Measurements from ENCODE around the gene SLC48A1. TPM values are rescaled to one million over a fixed set of nuclear protein-coding genes. Genes with fewer than 3 reads are reported as not detected.

Gene SLC48A1
- 1 to 10 TPM; 2.0 to 4.4 (median 3.4) TPM for total RNA-seq
- total RNA-seq (2013): 3.2 TPM

GRCh38 chr12:47773062-47773857 is at the start of gene SLC48A1:
Gene SLC48A1 (plus strand): TSS chr12:47773238. CDS start chr12:47773305, 67 bp downstream.
- H3K4me1 ChIP-seq (ENCODE audit: control insufficient read depth, insufficient read depth, low read length): peaks cover 32% of the 10 kb centered on the region

GRCh38 chr12:47725091-47725772 is 47.8 kb upstream of the SLC48A1 start, which contains the start of gene ENDOU:
Gene ENDOU (minus strand): TSS chr12:47725490. CDS start chr12:47725413, 77 bp downstream.
- Histone ChIP-seq H3K4me1 (ENCODE audit: control insufficient read depth, insufficient read depth, low read length) (peaks cover 27% of the 10 kb centered on the region), H3K27ac (ENCODE audit: low read length) (no peak within 1 kb of the TSS), H3K27me3 (ENCODE audit: control insufficient read depth, insufficient read depth, low read length) (peaks cover 4% of the 10 kb centered on the region), H3K4me3 (ENCODE audit: low read length) (no peak within 1 kb of the TSS), H3K9me3 (ENCODE audit: control insufficient read depth, insufficient read depth, low read length) (no peaks in the 10 kb centered on the region), H3K36me3 (ENCODE audit: control insufficient read depth, insufficient read depth, low read length) (no peaks in the 10 kb centered on the region)
- no peak within 1 kb of the TSS for H3K4me3 Mint-ChIP-seq
- no peak for TF ChIP-seq CTCF (IDR thresholded peaks at IDR 0.05)
- no peaks in the 10 kb centered on the region for H3K36me3 Mint-ChIP-seq
- no peak for DNase-seq
- WGBS (ENCODE audit: insufficient coverage): 91% methylated on average over 8 of the region's 8 CpGs
- intact Hi-C loops (cut with micrococcal nuclease): no loop called here
- H3K27me3 Mint-ChIP-seq (ENCODE audit: low read depth in 2 of 2): peaks cover 9 to 18% of the 10 kb centered on the region in 2 donors
- no peak for ATAC-seq
- peaks cover 35 to 37% of the 10 kb centered on the region in 2 donors for H3K4me1 Mint-ChIP-seq
- peak within 1 kb of the TSS in 1 of 2 donors; percentile 66 for H3K27ac Mint-ChIP-seq
- no peaks in the 10 kb centered on the region for H3K9me3 Mint-ChIP-seq

More at GRCh38 chr12:47773062-47773857, at the start of gene SLC48A1:
- intact Hi-C loops (cut with micrococcal nuclease): no loop called here
- WGBS (ENCODE audit: insufficient coverage): under 1% methylated on average over 104 of the region's 106 CpGs
- no peaks in the 10 kb centered on the region for H3K9me3 ChIP-seq (ENCODE audit: control insufficient read depth, insufficient read depth, low read length)
- Mint-ChIP-seq H3K4me3 (peak within 1 kb of the TSS; percentile 88), H3K27me3 (ENCODE audit: low read depth in 2 of 2) (peaks cover 0 to 6% of the 10 kb centered on the region in 2 donors), H3K36me3 (no peaks in the 10 kb centered on the region), H3K9me3 (no peaks in the 10 kb centered on the region), H3K27ac (peak within 1 kb of the TSS in 1 of 2 donors; percentile 73), H3K4me1 (peaks cover 9 to 25% of the 10 kb centered on the region in 2 donors)
- peaks cover 3% of the 10 kb centered on the region for H3K27me3 ChIP-seq (ENCODE audit: control insufficient read depth, insufficient read depth, low read length)
- DNase-seq (peak; percentile 67 to 86), ATAC-seq (peak; percentile 88 to 90 (median 89))
- peak within 1 kb of the TSS; percentile 31 for H3K4me3 ChIP-seq (ENCODE audit: low read length)
- no peak within 1 kb of the TSS for H3K27ac ChIP-seq (ENCODE audit: low read length)
- no peaks in the 10 kb centered on the region for H3K36me3 ChIP-seq (ENCODE audit: control insufficient read depth, insufficient read depth, low read length)
- no peak for TF ChIP-seq CTCF (IDR thresholded peaks at IDR 0.05)

GRCh38 chr12:47725893-47726292 is 47.1 kb upstream of the SLC48A1 start:
- peaks cover 32 to 34% of the 10 kb centered on the region in 2 donors for H3K4me1 Mint-ChIP-seq
- no peak overlapping the region for H3K27ac ChIP-seq (ENCODE audit: low read length)
- intact Hi-C loops (cut with micrococcal nuclease): no loop called here
- no peaks in the 10 kb centered on the region for H3K36me3 Mint-ChIP-seq
- H3K4me1 ChIP-seq (ENCODE audit: control insufficient read depth, insufficient read depth, low read length): peaks cover 22% of the 10 kb centered on the region
- H3K36me3 ChIP-seq (ENCODE audit: control insufficient read depth, insufficient read depth, low read length): no peaks in the 10 kb centered on the region
- H3K4me3 ChIP-seq (ENCODE audit: low read length): no peak overlapping the region
- no peak for TF ChIP-seq CTCF (IDR thresholded peaks at IDR 0.05)
- H3K9me3 ChIP-seq (ENCODE audit: control insufficient read depth, insufficient read depth, low read length): no peaks in the 10 kb centered on the region
- no peak overlapping the region for H3K4me3 Mint-ChIP-seq
- H3K27ac Mint-ChIP-seq: no peak overlapping the region
- ATAC-seq (no peak), DNase-seq (no peak)
- 71% methylated on average over 5 of the region's 5 CpGs for WGBS (ENCODE audit: insufficient coverage)
- peaks cover 4% of the 10 kb centered on the region for H3K27me3 ChIP-seq (ENCODE audit: control insufficient read depth, insufficient read depth, low read length)
- peaks cover 9 to 18% of the 10 kb centered on the region in 2 donors for H3K27me3 Mint-ChIP-seq (ENCODE audit: low read depth in 2 of 2)
- H3K9me3 Mint-ChIP-seq: no peaks in the 10 kb centered on the region
